Neuronal stem cell (in vitro differentiated cells): ENCODE results near the gene CLDN24.

Experiments used
- DNase-seq: peaks from one replicate; pipeline ENCODE4 v3.0.0-alpha.2; 2013; ENCODE audit warnings: low spot score
- H2AFZ ChIP-seq: one replicate; pipeline ENCODE4 v1.6.1; 2013; ENCODE audit warnings: mild to moderate bottlenecking, low read length, inconsistent platforms
- H2AK5ac ChIP-seq: 2 replicates; pipeline ENCODE4 v1.6.1; 2013; ENCODE audit warnings: low read depth, mild to moderate bottlenecking, inconsistent platforms, low read length, moderate library complexity, mixed read lengths
- H2BK120ac ChIP-seq: 2 replicates; pipeline ENCODE4 v1.6.1; 2013; ENCODE audit warnings: low read depth, mild to moderate bottlenecking, inconsistent platforms, low read length, moderate library complexity, mixed read lengths
- H2BK12ac ChIP-seq: one replicate; pipeline ENCODE4 v1.6.1; 2013; ENCODE audit warnings: low read length, inconsistent platforms
- H2BK15ac ChIP-seq: 2 replicates; pipeline ENCODE4 v1.6.1; 2013; ENCODE audit warnings: mild to moderate bottlenecking, low read length, inconsistent platforms, mixed read lengths
- H2BK5ac ChIP-seq: one replicate; pipeline ENCODE4 v1.6.1; 2013; ENCODE audit warnings: inconsistent platforms, mild to moderate bottlenecking, low read length, moderate library complexity
- H3K14ac ChIP-seq: one replicate; pipeline ENCODE4 v1.6.1; 2013; ENCODE audit warnings: low read length, inconsistent platforms
- H3K18ac ChIP-seq: 2 replicates; pipeline ENCODE4 v1.6.1; 2013; ENCODE audit warnings: low read length, inconsistent platforms
- H3K23ac ChIP-seq: 2 replicates; pipeline ENCODE4 v1.6.1; 2013; ENCODE audit warnings: low read depth, mild to moderate bottlenecking, mixed read lengths, low read length, inconsistent platforms; ENCODE audit not compliant: poor library complexity
- H3K27ac ChIP-seq: replicated peaks from 3 replicates; pipeline ENCODE4 v1.5.1; 2013; ENCODE audit warnings: low read length, inconsistent platforms
- H3K27me3 ChIP-seq, 3 experiments: 2 replicates each; pipeline ENCODE4 v1.6.1; 2013; ENCODE audit warnings: low read length in 3 of 3, mild to moderate bottlenecking in 2 of 3, inconsistent platforms in 1 of 3, low read depth in 1 of 3, mixed read lengths in 1 of 3, moderate library complexity in 1 of 3; ENCODE audit not compliant: control insufficient read depth in 3 of 3, insufficient read depth in 3 of 3
- H3K36me3 ChIP-seq, 2 donors: replicated peaks in 1 of 2; 2 replicates each; pipeline ENCODE4 v1.6.1; 2013; ENCODE audit warnings: low read length in 2 of 2; ENCODE audit not compliant: control insufficient read depth in 2 of 2, insufficient read depth in 2 of 2
- H3K4ac ChIP-seq: 2 replicates; pipeline ENCODE4 v1.6.1; 2013; ENCODE audit warnings: inconsistent platforms, mild to moderate bottlenecking, low read length, moderate library complexity
- H3K4me1 ChIP-seq, 2 donors: 1 replicate in 1 of 2; 2 replicates in 1 of 2; pipeline ENCODE4 v1.6.1; 2013; ENCODE audit warnings: low read length in 2 of 2, low read depth in 1 of 2; ENCODE audit not compliant: control insufficient read depth in 2 of 2, insufficient read depth in 1 of 2
- H3K4me2 ChIP-seq: one replicate; pipeline ENCODE4 v1.6.1; 2013; ENCODE audit warnings: mild to moderate bottlenecking, low read length, inconsistent platforms; ENCODE audit not compliant: insufficient read depth, poor library complexity, severe bottlenecking
- H3K4me3 ChIP-seq, 2 donors: 2 replicates each; pipeline ENCODE4 v1.5.1; 2013; ENCODE audit warnings: low read length in 2 of 2, mild to moderate bottlenecking in 2 of 2, inconsistent platforms in 1 of 2, moderate library complexity in 1 of 2
- H3K79me1 ChIP-seq: one replicate; pipeline ENCODE4 v1.6.1; 2013; ENCODE audit warnings: low read depth, mild to moderate bottlenecking, inconsistent platforms, low read length, moderate library complexity
- H3K9ac ChIP-seq: one replicate; pipeline ENCODE4 v1.6.1; 2013; ENCODE audit warnings: mild to moderate bottlenecking, low read depth, low read length, inconsistent platforms; ENCODE audit not compliant: poor library complexity
- H3K9me3 ChIP-seq, 2 donors: replicated peaks in 1 of 2; 2 replicates each; pipeline versions ENCODE3 to v1.6.1; 2013; ENCODE audit warnings: low read length in 2 of 2, mild to moderate bottlenecking in 2 of 2, inconsistent platforms in 1 of 2, low read depth in 1 of 2, mixed read lengths in 1 of 2, moderate library complexity in 1 of 2; ENCODE audit not compliant: control insufficient read depth in 2 of 2, insufficient read depth in 1 of 2
- H4K8ac ChIP-seq: one replicate; pipeline ENCODE4 v1.6.1; 2013; ENCODE audit warnings: low read depth, mild to moderate bottlenecking, inconsistent platforms, low read length, moderate library complexity
- H4K91ac ChIP-seq: one replicate; pipeline ENCODE4 v1.6.1; 2013; ENCODE audit warnings: low read length, low read depth, mild to moderate bottlenecking, inconsistent platforms; ENCODE audit not compliant: poor library complexity
- WGBS, 2 donors: extraction: QIAGEN DNeasy Blood & Tissue Kit; methylation state at CpG; one replicate each; pipeline ENCODE4 v1.1.7; 2013; ENCODE audit warnings: missing lambda C conversion rate in 2 of 2, mixed read lengths in 1 of 2; ENCODE audit not compliant: insufficient read length in 2 of 2, insufficient replicate concordance in 1 of 2; ENCODE audit errors: extremely low coverage in 2 of 2; 5-methylcytosine and 5-hydroxymethylcytosine counted together

CLDN24 gene

GRCh38 chr4:183284965-183285364, 37.3 kb downstream of the CLDN24 start:
- Histone ChIP-seq H3K27me3 (no peaks in the 10 kb centered on the region), H2BK120ac (no peak overlapping the region), H3K14ac (no peak overlapping the region), H3K23ac (no peak overlapping the region), H3K9ac (no peak overlapping the region), H4K8ac (no peak overlapping the region), H2BK5ac (no peak overlapping the region), H2BK15ac (no peak overlapping the region), H2BK12ac (no peak overlapping the region), H3K4me1 (no peaks in the 10 kb centered on the region), H3K79me1 (no peaks in the 10 kb centered on the region), H3K9me3 (no peaks in the 10 kb centered on the region), H3K18ac (no peak overlapping the region), H2AK5ac (no peak overlapping the region), H2AFZ (no peak overlapping the region), H3K4ac (no peak overlapping the region), H4K91ac (no peak overlapping the region), H3K4me2 (no peak overlapping the region), H3K27ac (no peak overlapping the region), H3K4me3 (no peak overlapping the region), H3K36me3 (peaks cover 26 to 98% of the 10 kb centered on the region in 2 donors)
- WGBS, 2 donors: no CpG with 5 or more reads among the region's 4 CpGs
- DNase-seq: no peak

GRCh38 chr4:183284258-183284785, 37.9 kb downstream of the CLDN24 start:
- no peak overlapping the region for H4K91ac ChIP-seq
- H3K4me1 ChIP-seq: no peaks in the 10 kb centered on the region
- no peaks in the 10 kb centered on the region for H3K79me1 ChIP-seq
- no peak overlapping the region for H3K27ac ChIP-seq
- peaks cover 23 to 92% of the 10 kb centered on the region in 2 donors for H3K36me3 ChIP-seq
- H3K9ac ChIP-seq: no peak overlapping the region
- no peak overlapping the region for H3K4ac ChIP-seq
- no peak overlapping the region for H2BK120ac ChIP-seq
- no peak overlapping the region for H3K4me2 ChIP-seq
- no CpG with 5 or more reads among the region's 12 CpGs for WGBS, 2 donors
- H3K18ac ChIP-seq: no peak overlapping the region
- H4K8ac ChIP-seq: no peak overlapping the region
- H2AFZ ChIP-seq: no peak overlapping the region
- no peaks in the 10 kb centered on the region for H3K27me3 ChIP-seq
- H2BK15ac ChIP-seq: no peak overlapping the region
- no peak overlapping the region for H2BK12ac ChIP-seq
- H3K4me3 ChIP-seq: no peak overlapping the region
- DNase-seq: no peak
- no peak overlapping the region for H2AK5ac ChIP-seq
- no peak overlapping the region for H3K14ac ChIP-seq
- no peak overlapping the region for H3K23ac ChIP-seq
- H2BK5ac ChIP-seq: no peak overlapping the region
- no peaks in the 10 kb centered on the region for H3K9me3 ChIP-seq

DNA sequence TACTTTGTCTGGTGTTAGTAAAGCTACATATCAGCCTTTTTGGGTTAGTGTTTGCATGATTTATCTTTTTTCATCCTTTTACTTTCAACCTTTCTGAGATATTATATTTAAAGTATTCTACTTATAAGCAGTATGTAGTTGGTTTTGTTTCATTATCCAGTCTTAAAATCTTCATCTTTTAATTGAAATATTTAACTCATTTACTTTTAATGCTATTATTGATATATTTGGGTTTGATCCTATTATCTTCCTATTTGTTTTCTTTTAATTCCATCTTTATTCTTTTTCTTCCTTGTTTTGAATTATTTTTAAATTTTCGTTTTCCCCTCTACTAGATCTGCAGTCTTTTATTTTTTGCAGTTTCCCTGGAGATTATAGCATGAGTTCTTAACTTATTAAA, 46.1 kb downstream of the CLDN24 start:
- Histone ChIP-seq H3K9me3 (peaks cover 1 to 33% of the 10 kb centered on the region in 2 donors), H3K27me3 (no peaks in the 10 kb centered on the region), H3K4me1 (no peaks in the 10 kb centered on the region), H3K4me3 (no peak overlapping the region), H2AK5ac (no peak overlapping the region), H2BK15ac (no peak overlapping the region), H2BK12ac (no peak overlapping the region), H3K79me1 (no peaks in the 10 kb centered on the region), H3K14ac (no peak overlapping the region), H4K91ac (no peak overlapping the region), H3K4ac (no peak overlapping the region), H3K36me3 (peaks cover 5 to 51% of the 10 kb centered on the region in 2 donors), H2BK120ac (no peak overlapping the region), H2AFZ (no peak overlapping the region), H3K4me2 (no peak overlapping the region), H3K27ac (no peak overlapping the region), H4K8ac (no peak overlapping the region), H3K23ac (no peak overlapping the region), H3K18ac (no peak overlapping the region), H3K9ac (no peak overlapping the region), H2BK5ac (no peak overlapping the region)
- DNase-seq: no peak
- WGBS, 2 donors: no CpG with 5 or more reads among the region's 1 CpG

- H4K8ac ChIP-seq: no peak overlapping the region
- peaks cover 1 to 33% of the 10 kb centered on the region in 2 donors for H3K9me3 ChIP-seq
- H2BK5ac ChIP-seq: no peak overlapping the region
- H2AFZ ChIP-seq: no peak overlapping the region
- peaks cover 7 to 76% of the 10 kb centered on the region in 2 donors for H3K36me3 ChIP-seq
- no peak overlapping the region for H3K27ac ChIP-seq
- no peak overlapping the region for H3K4me2 ChIP-seq
- no peaks in the 10 kb centered on the region for H3K27me3 ChIP-seq
- no peak for DNase-seq
- no peaks in the 10 kb centered on the region for H3K4me1 ChIP-seq
- H3K9ac ChIP-seq: no peak overlapping the region
- WGBS, 2 donors: no CpG with 5 or more reads among the region's 3 CpGs
- no peaks in the 10 kb centered on the region for H3K79me1 ChIP-seq
- no peak overlapping the region for H3K4ac ChIP-seq
- H2AK5ac ChIP-seq: no peak overlapping the region
- no peak overlapping the region for H2BK12ac ChIP-seq
- H3K18ac ChIP-seq: no peak overlapping the region
- no peak overlapping the region for H2BK15ac ChIP-seq
- H3K23ac ChIP-seq: no peak overlapping the region
- H3K4me3 ChIP-seq: no peak overlapping the region
- H4K91ac ChIP-seq: no peak overlapping the region
- H3K14ac ChIP-seq: no peak overlapping the region
- H2BK120ac ChIP-seq: no peak overlapping the region
These were observed 49.8 kb downstream of the CLDN24 start for GRCh38 chr4:183272384-183272783.
